Measurements from ENCODE around the gene CCDC85C.

The CCDC85C gene

DNA sequence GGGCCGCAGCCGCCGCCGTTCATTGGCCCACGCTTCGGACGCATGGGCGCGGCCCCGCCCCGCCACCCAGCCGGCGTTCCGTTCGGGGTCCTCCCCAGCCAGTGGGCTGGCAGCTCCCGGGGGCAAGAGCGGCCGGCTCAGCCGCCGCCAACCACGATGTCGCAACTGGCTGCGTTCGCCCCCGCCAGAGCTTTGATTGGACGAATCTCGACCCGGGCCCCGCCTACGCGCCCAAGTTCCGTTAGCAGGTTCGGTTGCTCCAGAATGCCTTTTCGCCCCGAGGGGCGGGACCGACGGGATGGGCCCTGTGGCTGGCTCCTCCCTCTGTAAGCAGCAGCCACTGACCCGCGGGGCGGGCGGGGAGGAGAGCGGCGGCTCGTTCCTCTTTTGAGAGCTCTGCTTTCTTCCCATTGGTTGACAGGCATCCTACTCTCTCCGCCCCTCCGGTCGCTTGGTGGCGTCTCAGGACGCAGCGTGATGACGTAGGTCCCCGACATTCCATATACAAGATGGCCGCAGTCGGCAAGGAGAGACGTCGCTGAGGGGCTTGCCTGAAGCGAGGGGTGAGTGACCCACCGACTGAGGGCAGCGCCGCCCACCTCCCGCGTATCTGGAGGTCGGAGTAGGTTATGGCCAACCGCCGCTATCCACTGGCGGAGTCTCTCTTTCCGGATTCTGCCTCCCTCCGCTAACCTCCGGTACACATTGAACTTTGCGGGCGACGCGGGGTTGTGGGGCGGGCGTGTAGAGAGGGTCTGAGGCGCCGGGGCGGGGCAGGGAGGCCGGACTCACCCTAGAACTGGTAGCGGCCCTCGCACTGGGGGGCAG lies 122.9 kb downstream of the CCDC85C start, which contains the start of gene CCNK:
Gene CCNK, plus strand, starts transcription at position 493 of the 828 bp plus-strand sequence. CDS start 11,269 bp downstream, outside the sequence.
- Mint-ChIP-seq H3K4me1 (peaks cover 72% of the 10 kb centered on the region), H3K27ac (ENCODE audit: low read depth) (peak within 1 kb of the TSS; percentile 95), H3K9me3 (no peaks in the 10 kb centered on the region), H3K27me3 (no peaks in the 10 kb centered on the region), H3K36me3 (ENCODE audit: insufficient read depth) (peaks cover 13% of the 10 kb centered on the region), H3K4me3 (peak within 1 kb of the TSS; percentile 97)
- ATAC-seq (replicated peaks; ENCODE audit: extremely low read depth, poor library complexity, severe bottlenecking) (peak; percentile 89), DNase-seq (ENCODE audit: low spot score in 2 of 2) (peak; percentile 99 to 100)

DNA sequence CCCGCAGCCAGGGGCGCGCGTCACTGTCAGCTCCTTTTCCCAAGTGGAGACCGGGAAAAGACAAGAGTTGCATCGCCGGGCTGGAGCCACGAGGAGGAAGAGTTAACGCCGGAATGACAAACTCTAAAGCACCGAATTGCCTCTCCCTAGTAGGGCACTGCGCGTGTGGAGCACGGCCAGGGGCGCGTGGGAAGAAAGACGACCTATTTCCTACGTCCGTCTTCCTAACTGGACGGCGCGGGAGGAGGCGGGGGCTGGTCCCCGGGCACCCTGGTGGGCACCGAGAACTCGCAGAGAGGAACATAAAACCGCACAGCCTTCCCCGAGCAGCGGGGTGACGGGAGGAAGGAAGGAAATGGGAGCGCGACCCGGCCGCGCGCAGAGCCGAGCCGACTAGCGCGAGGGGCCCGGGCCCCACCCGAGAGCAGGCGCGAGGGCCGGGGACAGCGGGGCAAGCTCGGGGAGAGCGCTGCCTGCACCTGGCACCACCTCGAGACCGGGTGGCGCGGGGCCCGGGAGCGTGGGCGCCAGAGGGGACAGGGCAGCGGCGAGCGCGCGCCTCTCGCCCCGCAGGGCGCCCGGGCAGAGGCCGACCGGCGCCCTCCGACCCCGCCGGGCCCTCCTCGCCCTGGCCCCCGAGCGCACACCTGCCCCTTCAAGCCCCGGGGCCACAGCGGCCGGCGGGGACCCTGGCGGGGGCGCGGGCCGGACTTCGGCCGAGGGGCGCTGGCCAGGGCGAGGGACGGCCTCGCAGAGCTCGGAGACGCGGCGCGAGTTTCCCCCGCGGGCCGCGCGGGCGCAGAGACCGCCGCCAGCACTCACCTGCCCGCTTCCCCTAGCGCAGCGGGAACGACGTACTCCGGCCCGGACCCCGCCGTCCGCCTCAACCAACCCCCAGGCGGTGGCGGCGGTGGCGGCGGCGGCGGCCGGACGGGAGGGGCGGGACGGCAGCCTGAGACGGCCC lies 123.8 kb downstream of the CCDC85C start, which contains the start of gene SETD3:
Gene SETD3, minus strand, starts transcription at position 954 of the 964 bp plus-strand sequence. CDS start 15,054 bp downstream, outside the sequence.
- peaks cover 71% of the 10 kb centered on the region for H3K4me1 Mint-ChIP-seq
- DNase-seq (ENCODE audit: low spot score in 2 of 2) = peak in 1 of 2 donors; percentile 13
- peak within 1 kb of the TSS; percentile 97 for H3K4me3 Mint-ChIP-seq
- peaks cover 13% of the 10 kb centered on the region for H3K36me3 Mint-ChIP-seq (ENCODE audit: insufficient read depth)
- no peaks in the 10 kb centered on the region for H3K27me3 Mint-ChIP-seq
- H3K27ac Mint-ChIP-seq (ENCODE audit: low read depth) = peak within 1 kb of the TSS; percentile 95
- no peaks in the 10 kb centered on the region for H3K9me3 Mint-ChIP-seq
- no peak for ATAC-seq (replicated peaks; ENCODE audit: extremely low read depth, poor library complexity, severe bottlenecking)

DNA sequence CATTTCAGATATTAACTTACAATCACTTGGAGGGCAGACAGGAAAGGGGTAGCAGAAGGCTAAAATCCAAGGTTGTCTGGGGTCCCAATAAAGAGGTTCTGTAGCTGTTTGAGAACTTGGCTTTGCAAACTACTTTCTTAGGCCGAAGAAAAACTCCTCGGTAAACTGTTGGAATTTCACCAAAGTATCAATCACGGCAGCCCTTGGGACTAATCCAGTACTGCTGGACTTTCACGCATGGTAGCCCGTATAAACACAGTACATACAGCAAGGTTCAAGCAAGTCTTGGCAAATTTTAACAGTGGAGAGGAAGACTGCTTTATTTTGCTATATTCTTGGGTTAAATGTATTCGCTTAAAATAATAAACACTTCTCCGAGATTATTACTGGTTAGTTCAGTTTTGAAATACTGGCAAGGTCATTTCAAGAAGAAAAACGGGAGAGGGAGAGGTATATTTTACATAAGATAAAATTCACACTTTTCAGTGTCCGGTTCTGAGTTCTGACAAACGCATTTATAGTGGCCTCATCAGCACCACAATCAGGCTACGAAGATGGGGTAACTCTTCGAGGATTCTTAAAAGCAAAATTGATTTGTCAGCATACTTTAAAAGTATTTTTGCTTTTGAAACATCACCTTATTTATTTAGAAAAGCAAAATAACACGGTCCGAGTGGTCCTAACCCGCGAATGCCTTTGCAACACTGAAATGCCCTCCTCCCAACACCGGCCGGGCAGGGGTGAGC lies 124.7 kb downstream of the CCDC85C start:
- peak overlapping the region; percentile 97 for H3K4me3 Mint-ChIP-seq
- H3K9me3 Mint-ChIP-seq = no peaks in the 10 kb centered on the region
- no peak for DNase-seq (ENCODE audit: low spot score in 2 of 2)
- peaks cover 66% of the 10 kb centered on the region for H3K4me1 Mint-ChIP-seq
- peak overlapping the region; percentile 89 for H3K27ac Mint-ChIP-seq (ENCODE audit: low read depth)
- H3K27me3 Mint-ChIP-seq = no peaks in the 10 kb centered on the region
- H3K36me3 Mint-ChIP-seq (ENCODE audit: insufficient read depth) = peaks cover 13% of the 10 kb centered on the region
- ATAC-seq (replicated peaks; ENCODE audit: extremely low read depth, poor library complexity, severe bottlenecking) = no peak

DNA sequence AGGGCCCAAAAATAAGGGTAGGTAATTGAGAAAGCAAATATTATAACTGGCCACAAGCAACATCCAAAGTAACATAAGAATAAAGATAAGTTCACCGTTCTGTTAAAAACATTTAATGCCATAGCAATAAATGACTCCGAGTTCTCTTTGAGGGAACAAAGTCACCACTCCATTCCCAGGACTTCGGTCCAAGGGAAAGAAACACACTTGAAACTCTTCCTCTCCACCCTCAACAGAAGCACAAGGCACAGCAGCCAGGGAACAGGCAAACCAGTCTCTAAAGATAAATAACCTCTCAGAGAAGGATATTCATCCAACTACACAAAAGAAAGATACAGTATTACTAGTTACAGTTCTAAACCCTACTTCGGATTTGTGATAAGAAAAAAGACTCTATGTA lies 125.9 kb downstream of the CCDC85C start:
- peaks cover 55% of the 10 kb centered on the region for H3K4me1 Mint-ChIP-seq
- no peaks in the 10 kb centered on the region for H3K27me3 Mint-ChIP-seq
- no peak for DNase-seq (ENCODE audit: low spot score in 2 of 2)
- H3K4me3 Mint-ChIP-seq = no peak overlapping the region
- H3K9me3 Mint-ChIP-seq = no peaks in the 10 kb centered on the region
- H3K27ac Mint-ChIP-seq (ENCODE audit: low read depth) = peak overlapping the region; percentile 23
- H3K36me3 Mint-ChIP-seq (ENCODE audit: insufficient read depth) = peaks cover 15% of the 10 kb centered on the region
- no peak for ATAC-seq (replicated peaks; ENCODE audit: extremely low read depth, poor library complexity, severe bottlenecking)

DNA sequence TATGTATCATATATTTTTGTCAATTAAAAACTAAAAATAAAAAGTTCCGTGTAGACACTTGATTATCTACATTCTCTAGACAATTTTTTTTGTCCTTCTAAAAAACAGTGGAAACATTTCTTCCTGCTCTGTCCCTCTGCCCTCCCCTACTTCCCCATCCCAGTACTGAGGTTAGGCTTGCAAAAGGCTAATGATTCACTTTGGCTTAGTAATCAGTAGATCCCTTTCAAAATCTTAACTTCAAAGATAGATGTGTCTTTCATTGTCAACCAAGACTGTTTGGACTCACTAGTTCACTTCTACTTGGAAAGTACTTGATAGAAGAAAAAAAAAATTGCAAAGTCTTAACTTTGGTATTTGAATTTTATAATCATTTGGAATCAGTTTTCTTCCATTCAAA lies 127.1 kb downstream of the CCDC85C start:
- H3K27me3 Mint-ChIP-seq = no peaks in the 10 kb centered on the region
- no peaks in the 10 kb centered on the region for H3K9me3 Mint-ChIP-seq
- H3K4me1 Mint-ChIP-seq = peaks cover 48% of the 10 kb centered on the region
- peaks cover 15% of the 10 kb centered on the region for H3K36me3 Mint-ChIP-seq (ENCODE audit: insufficient read depth)
- no peak overlapping the region for H3K4me3 Mint-ChIP-seq
- no peak for DNase-seq (ENCODE audit: low spot score in 2 of 2)
- no peak for ATAC-seq (replicated peaks; ENCODE audit: extremely low read depth, poor library complexity, severe bottlenecking)
- no peak overlapping the region for H3K27ac Mint-ChIP-seq (ENCODE audit: low read depth)

DNA sequence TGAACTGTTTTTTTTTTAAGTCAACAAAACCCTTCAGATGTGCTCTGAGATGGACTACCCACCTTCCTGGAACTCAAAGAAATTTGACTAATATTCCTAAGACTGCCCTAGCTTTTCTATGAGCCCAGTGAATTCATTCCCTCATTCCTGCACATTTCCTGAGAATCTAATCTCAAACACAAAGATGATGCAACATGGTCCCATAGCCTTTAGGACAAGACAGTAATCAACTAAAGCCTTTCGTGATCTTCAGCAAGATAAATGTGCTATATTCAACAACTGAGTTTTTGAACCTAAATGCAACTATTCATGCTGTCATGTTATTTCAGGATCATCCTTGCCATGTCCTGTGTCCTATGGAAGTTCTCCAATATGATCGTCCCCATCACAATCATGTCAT lies 128.3 kb downstream of the CCDC85C start:
- ATAC-seq (replicated peaks; ENCODE audit: extremely low read depth, poor library complexity, severe bottlenecking) (no peak), DNase-seq (ENCODE audit: low spot score in 2 of 2) (no peak)
- H3K9me3 Mint-ChIP-seq = no peaks in the 10 kb centered on the region
- H3K27ac Mint-ChIP-seq (ENCODE audit: low read depth) = no peak overlapping the region
- H3K4me1 Mint-ChIP-seq = peaks cover 48% of the 10 kb centered on the region
- peaks cover 5% of the 10 kb centered on the region for H3K36me3 Mint-ChIP-seq (ENCODE audit: insufficient read depth)
- H3K4me3 Mint-ChIP-seq = no peak overlapping the region
- H3K27me3 Mint-ChIP-seq = no peaks in the 10 kb centered on the region

DNA sequence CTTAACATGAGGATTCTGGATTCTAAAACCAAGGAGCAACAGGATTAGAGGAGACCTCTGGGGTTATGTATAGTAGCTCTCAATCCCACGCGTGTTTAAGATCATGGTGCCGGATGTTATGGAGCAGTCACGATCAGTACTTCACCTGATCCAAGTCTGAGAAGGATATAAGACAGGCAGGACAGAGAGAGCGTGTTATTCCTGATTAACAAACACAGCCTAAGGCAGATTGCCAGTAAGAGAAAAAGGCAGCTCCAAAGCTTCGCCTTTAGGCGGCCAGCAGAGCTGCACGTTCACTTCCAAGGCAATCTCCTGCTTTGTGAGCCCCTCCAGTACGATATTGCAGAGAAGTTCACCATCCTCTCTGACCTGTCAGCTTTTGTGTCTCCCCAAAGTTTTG lies 128.8 kb downstream of the CCDC85C start:
- no peak for ATAC-seq (replicated peaks; ENCODE audit: extremely low read depth, poor library complexity, severe bottlenecking)
- H3K27ac Mint-ChIP-seq (ENCODE audit: low read depth) = no peak overlapping the region
- no peak for DNase-seq (ENCODE audit: low spot score in 2 of 2)
- no peaks in the 10 kb centered on the region for H3K9me3 Mint-ChIP-seq
- no peaks in the 10 kb centered on the region for H3K27me3 Mint-ChIP-seq
- peaks cover 5% of the 10 kb centered on the region for H3K36me3 Mint-ChIP-seq (ENCODE audit: insufficient read depth)
- H3K4me1 Mint-ChIP-seq = peaks cover 52% of the 10 kb centered on the region
- H3K4me3 Mint-ChIP-seq = no peak overlapping the region

DNA sequence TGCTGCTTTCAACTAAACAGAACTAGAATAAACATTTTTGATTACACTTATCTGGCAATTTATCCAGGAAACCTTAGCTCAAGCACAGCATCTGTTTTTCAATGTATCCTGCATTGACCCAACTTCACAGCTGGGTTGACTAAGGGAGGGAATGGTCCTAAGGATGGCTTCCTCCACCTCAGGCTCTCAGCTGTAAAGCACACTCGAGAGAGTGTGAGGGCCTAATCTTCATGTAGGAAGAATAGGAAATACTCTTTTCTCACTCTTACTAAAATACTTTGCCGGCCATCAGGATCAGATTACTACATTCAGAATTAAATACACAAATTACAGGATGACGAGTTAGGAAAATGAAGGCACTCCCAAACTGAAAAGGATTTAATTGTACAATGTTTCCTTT lies 130.5 kb downstream of the CCDC85C start:
- no peaks in the 10 kb centered on the region for H3K9me3 Mint-ChIP-seq
- no peak overlapping the region for H3K27ac Mint-ChIP-seq (ENCODE audit: low read depth)
- peaks cover 2% of the 10 kb centered on the region for H3K36me3 Mint-ChIP-seq (ENCODE audit: insufficient read depth)
- H3K27me3 Mint-ChIP-seq = no peaks in the 10 kb centered on the region
- H3K4me1 Mint-ChIP-seq = peaks cover 53% of the 10 kb centered on the region
- H3K4me3 Mint-ChIP-seq = no peak overlapping the region
- DNase-seq (ENCODE audit: low spot score in 2 of 2) = no peak
- ATAC-seq (replicated peaks; ENCODE audit: extremely low read depth, poor library complexity, severe bottlenecking) = no peak

DNA sequence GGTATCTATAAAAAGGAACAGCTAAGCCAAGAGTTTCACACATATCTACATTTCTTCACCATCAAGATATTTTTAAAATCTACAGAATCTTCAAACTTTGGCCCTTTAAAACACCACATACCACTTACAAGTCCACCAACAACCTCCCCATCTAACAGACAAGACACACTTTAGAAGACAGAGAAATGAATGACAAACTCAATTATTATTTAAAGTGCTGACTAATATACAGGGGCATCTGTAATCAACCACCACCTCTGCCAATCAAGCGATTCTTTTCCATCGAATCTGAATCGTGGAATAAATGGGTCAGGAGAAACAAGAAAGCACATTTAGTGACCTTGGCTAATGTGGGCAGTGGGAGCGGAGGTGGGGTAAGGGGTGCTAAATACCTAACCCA lies 131.1 kb downstream of the CCDC85C start:
- Mint-ChIP-seq H3K27me3 (no peaks in the 10 kb centered on the region), H3K27ac (ENCODE audit: low read depth) (no peak overlapping the region), H3K4me3 (no peak overlapping the region), H3K9me3 (no peaks in the 10 kb centered on the region), H3K4me1 (peaks cover 53% of the 10 kb centered on the region), H3K36me3 (ENCODE audit: insufficient read depth) (peaks cover 2% of the 10 kb centered on the region)
- DNase-seq (ENCODE audit: low spot score in 2 of 2) = no peak
- no peak for ATAC-seq (replicated peaks; ENCODE audit: extremely low read depth, poor library complexity, severe bottlenecking)

DNA sequence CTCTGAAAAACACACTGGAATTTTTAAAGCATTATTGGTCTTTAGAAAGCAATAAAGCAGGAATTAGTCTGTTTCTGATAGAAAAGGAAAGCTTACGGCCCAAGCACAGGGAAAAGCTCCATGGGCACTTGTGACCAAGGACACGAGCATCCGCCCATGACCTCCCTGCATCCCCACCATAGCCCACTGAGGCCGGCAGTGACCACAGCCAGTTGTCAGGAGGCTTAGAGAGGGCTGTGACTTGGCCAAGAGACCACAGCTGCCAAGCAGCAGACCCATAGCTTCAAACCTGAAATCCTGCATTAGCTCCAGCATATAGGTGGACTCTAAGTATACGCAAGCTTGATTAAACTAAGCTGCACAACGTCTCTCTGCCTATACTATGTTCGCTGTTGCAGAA lies 132.3 kb downstream of the CCDC85C start:
- no peak overlapping the region for H3K4me3 Mint-ChIP-seq
- no peaks in the 10 kb centered on the region for H3K9me3 Mint-ChIP-seq
- peaks cover 57% of the 10 kb centered on the region for H3K4me1 Mint-ChIP-seq
- ATAC-seq (replicated peaks; ENCODE audit: extremely low read depth, poor library complexity, severe bottlenecking) (no peak), DNase-seq (ENCODE audit: low spot score in 2 of 2) (no peak)
- H3K27ac Mint-ChIP-seq (ENCODE audit: low read depth) = no peak overlapping the region
- peaks cover 2% of the 10 kb centered on the region for H3K36me3 Mint-ChIP-seq (ENCODE audit: insufficient read depth)
- no peaks in the 10 kb centered on the region for H3K27me3 Mint-ChIP-seq

DNA sequence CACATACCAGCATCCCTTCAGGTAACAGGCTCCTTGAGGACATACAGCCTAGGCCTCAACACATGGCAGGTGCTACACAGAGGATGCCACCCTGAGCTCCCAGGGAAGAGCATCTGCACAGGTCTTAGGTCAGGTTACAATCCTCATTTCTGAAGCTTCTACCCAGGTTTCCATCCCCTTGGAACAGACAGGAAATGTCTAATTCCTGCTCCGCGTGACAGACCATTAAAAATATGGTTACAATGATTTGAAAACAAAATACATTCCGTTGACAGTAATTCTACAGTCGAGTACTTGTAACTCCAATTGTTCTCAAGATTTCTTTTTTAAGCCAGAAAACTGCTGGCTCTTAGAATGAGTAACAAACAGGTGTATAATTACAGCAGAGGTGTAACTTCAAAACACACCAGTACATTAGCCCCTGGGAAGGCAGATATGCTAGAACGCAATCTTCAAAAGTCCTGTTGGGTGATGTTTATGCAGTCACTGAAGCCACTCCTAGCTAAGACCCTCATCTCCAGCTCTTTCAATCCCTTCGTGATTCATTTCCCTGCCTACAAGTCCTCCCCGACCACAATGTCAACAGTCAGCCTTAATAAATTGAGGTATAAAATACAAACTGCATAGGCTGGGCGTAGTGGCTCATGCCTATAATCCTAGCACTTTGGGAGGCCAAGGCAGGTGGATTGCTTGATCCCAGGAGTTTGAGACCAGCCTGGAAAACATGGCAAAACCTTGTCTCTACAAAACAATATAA lies 135.0 kb downstream of the CCDC85C start:
- DNase-seq (ENCODE audit: low spot score in 2 of 2) = no peak
- Mint-ChIP-seq H3K4me3 (no peak overlapping the region), H3K4me1 (peaks cover 46% of the 10 kb centered on the region), H3K36me3 (ENCODE audit: insufficient read depth) (peaks cover 7% of the 10 kb centered on the region), H3K27ac (ENCODE audit: low read depth) (no peak overlapping the region), H3K9me3 (no peaks in the 10 kb centered on the region), H3K27me3 (no peaks in the 10 kb centered on the region)
- ATAC-seq (replicated peaks; ENCODE audit: extremely low read depth, poor library complexity, severe bottlenecking) = no peak

Data from central memory CD8-positive, alpha-beta T cell (primary cell).